GM21619 (cell line): ENCODE results near the gene ATAD3B.
"Not testable (repeated sequence)": the region's sequence is repeated elsewhere in the genome, so short reads cannot be mapped to it uniquely, and the experiment has no call there.

Experiments
- ATAC-seq: cut with Tn5 transposase; IDR thresholded peaks from one replicate; pipeline ENCODE4 v1.9.1; 2021; ENCODE audit not compliant: unreplicated experiment

ATAD3B gene, protein sequence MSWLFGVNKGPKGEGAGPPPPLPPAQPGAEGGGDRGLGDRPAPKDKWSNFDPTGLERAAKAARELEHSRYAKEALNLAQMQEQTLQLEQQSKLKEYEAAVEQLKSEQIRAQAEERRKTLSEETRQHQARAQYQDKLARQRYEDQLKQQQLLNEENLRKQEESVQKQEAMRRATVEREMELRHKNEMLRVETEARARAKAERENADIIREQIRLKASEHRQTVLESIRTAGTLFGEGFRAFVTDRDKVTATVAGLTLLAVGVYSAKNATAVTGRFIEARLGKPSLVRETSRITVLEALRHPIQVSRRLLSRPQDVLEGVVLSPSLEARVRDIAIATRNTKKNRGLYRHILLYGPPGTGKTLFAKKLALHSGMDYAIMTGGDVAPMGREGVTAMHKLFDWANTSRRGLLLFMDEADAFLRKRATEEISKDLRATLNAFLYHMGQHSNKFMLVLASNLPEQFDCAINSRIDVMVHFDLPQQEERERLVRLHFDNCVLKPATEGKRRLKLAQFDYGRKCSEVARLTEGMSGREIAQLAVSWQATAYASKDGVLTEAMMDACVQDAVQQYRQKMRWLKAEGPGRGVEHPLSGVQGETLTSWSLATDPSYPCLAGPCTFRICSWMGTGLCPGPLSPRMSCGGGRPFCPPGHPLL

GRCh38 chr1:1471389-1472052 is at the start of gene ATAD3B:
TSS of gene ATAD3B (plus strand) at chr1:1471765. CDS start at chr1:1471885, 120 bp downstream.
- ATAC-seq = peak; percentile 93

DNA sequence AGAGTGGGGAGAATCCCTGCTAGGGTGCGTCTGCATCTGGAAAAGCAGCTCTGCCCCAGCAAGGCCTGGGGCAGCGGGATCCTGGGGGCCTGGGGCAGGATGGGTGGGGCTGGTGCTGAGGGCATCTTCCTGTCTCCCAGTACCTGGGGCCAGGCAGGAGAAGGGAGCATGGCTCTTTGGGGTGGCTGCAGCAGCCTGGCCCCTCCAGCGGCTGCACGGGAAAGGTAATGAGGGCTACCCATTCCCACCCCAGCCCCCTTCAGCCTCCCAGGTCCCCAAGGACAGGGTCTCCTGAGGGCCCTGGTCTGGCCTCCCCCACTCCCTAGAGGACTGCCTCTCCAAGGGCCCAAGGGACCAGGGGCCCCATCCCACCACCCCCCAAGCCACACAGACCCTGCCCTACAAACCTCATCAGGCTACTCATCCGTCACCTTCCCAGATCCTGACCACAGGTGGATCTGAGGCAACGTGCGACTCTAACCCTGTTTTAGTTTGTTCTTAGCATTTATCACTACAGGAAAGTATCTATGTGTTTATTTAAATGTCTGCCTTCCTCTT is 49.6 kb upstream of the ATAD3B start:
- ATAC-seq = no peak

GRCh38 chr1:1422465-1423244 is 48.9 kb upstream of the ATAD3B start:
- ATAC-seq = no peak

DNA sequence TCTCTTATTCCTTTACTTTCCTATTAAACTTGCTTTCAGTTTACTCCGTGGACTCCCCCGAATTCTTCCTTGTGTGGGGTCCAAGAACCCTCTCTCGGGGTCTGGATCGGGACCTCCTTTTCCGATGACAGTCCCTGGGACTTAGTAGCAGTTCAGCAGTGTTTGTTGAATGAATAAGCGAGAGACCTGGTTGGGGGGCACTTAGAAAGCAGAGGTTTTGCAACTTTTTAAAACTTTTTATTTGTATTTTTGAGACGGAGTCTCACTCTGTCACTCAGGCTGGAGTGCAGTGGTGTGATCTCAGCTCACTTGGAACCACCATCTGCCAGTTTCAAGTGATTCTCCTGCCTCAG is 48.3 kb upstream of the ATAD3B start:
- ATAC-seq = no peak

- ATAC-seq = no peak
These were observed 46.9 kb upstream of the ATAD3B start for GRCh38 chr1:1424707-1425106.

DNA sequence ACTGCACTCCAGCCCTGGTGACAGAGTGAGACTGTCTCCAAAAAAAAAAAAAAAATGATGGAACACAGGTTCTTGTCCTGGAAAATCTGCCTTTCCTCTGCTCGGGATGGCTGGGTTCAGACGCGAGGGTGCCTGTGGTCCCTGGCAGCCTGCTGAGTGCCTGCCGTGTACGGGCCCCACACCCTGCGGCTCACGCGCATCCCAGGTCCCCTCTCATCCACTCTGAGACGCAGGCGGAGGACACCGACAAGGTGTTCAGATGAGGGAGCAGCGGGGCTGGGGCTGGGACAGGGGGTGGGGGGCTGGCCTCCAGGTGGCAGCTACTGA is 46.2 kb upstream of the ATAD3B start:
- ATAC-seq = no peak

DNA sequence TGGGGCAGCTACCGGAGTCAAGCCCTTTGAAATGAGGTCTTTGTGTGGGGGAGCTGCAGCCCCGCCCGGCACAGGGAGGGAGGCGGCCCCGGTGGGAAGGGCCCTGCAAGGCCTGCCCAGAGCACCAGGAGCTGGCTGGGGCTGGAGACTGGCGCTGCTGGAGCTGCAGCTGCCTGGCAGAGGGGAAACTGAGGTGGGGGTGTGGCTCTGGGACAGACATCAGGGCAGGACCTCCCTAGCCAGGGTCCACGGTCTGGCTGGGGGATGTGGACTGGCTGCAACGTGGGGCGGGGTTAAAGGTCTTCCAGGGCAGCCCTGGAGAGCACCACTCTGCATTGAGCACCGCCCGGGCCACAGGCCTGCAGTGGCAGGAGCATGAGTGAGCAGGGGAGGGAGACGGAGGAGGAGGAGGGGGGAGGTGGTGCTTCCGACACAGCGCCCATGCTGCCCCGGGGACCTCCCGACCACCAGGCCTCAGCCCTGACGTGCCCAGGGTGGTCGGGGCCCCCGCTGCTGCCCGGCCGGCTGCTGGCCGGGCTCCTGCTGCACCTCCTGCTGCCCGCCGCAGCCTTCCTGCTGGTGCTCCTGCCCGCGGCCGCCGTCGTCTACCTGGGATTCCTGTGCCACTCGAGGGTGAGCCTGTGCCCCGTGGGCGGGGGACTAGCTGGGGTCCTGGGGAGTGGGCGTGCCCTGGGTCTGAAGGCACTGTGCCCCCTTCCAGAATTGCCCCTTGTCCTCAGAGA is 45.6 kb upstream of the ATAD3B start:
- ATAC-seq = no peak

- no peak for ATAC-seq
These were observed 45.0 kb upstream of the ATAD3B start for GRCh38 chr1:1426496-1427105.

DNA sequence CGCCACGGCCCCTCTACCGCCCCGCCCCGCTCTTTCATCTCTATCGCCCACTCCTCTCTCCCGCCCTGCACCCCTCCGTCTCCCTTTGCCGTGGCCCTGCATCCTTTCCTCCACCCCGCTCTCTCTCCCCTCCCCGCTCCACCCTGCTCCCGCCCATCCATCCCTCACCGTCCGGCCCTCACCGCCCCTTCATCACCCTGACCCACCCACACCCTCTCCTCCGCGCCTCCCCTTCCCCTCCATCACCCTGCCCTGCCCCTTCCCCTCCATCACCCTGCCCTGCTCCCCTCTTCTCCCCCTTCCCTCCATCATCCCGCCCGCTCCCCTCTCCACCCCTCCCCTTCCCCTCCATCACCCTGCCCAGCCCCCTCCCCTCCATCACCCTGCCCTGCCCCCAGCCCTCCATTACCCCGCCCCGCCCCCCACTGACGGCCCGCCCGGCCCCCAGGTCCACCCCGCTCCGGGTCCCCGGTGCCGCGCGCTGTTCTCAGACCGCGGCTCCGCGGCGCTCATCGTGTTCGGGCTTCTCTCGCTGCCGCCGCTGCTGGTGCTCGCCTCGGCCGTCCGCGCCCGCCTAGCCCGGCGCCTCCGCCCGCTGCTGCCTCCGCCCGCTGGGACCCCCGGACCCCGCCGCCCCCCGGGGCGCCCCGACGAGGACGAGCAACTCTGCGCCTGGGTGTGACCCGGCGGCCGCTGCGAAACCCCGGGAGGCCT is 44.3 kb upstream of the ATAD3B start:
- ATAC-seq = no peak

DNA sequence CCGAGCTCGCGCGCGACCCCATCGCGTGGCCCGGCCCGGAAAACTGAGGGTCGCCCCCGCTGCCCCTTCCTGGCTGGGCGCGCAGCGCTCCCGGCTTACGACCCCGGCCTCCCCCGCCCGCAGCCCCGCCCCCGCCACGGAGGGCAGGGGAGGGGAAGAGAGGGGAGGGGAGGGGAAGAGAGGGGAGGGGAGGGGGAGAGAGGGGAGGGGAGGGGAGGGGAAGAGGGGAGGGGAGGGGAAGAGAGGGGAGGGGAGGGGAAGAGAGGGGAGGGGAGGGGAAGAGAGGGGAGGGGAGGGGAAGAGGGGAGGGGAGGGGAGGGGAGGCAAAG is 43.8 kb upstream of the ATAD3B start:
- no peak for ATAC-seq

DNA sequence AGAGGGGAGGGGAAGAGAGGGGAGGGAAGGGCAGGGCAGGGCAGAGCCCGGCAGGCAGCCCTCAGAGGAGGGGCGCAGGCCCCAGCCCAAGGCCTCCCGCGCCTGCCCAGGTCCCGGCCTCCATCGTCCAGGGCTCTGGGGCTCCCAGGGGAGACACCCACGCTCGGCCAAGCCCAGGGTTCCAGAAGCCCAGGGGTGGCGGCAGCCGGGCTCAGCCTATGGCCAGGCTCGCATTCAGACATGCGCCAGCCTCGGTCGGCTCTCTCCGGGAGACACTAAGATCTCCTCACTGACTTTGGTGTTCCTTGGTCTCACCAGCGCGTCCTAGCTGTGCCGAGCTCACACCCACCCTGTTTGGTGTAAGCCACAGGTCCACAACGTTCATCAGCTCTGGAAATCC is 43.4 kb upstream of the ATAD3B start:
- ATAC-seq = no peak

DNA sequence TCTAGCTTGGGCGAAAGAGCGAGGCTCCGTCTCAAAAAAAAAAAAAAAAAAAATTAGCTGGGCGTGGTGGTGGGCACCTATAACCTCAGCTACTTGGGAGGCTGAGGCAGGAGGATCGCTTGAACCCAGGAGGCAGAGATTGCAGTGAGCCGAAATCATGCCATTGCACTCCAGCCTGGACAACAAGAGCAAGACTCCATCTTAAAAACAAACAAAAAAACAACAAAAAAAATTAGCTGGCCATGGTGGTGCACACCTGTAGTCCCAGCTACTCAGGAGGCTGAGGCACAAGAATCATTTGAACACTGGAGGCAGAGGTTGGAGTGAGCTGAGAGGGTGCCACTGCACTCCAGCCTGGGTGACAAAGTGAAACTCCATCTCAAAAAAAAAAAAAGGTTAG is 42.6 kb upstream of the ATAD3B start:
- ATAC-seq = not testable (repeated sequence)

GRCh38 chr1:1429671-1430073 is 41.9 kb upstream of the ATAD3B start:
- ATAC-seq = no peak

DNA sequence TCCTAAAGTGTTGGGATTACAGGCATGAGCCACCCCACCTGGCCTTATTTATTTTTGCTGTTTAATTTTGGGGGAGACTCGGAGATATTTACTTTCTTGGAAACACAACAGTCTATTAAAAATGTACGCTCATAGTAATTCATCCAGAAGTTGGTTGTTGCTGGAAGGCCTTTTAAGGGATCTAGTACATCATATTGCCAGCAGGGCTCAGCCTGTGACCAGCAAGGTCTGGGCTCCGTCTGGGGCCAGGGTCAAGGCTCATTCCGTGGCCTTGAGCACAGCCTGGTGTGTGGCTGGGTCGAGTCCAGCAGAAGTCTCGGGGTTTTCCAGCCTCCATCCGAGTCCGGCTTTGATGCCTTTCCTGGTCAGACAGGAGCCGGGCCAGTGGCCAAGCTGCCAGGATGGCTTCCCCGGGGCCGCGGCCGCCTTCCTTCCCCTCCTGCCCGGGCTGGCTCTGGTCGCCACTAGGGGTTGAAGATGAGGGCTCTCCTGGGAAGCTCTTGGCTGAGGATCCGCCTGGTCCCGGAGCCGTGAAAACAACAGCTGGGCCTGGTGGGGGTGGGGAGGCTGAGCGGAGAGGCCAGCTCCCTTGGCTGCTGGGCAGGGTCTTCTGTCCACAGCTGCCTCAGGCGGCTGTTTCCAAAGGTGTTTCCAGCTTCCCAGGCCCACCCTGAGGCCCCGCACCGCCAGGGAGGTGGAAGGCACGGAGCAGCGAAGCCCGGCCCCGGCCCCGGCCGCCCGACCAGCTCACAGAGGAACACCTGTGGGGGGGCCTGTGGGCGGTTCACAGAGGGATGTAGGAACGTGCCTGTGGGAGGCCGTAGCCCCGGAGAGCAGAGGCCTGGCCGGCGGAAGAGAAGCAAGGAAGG is 41.2 kb upstream of the ATAD3B start:
- no peak for ATAC-seq

DNA sequence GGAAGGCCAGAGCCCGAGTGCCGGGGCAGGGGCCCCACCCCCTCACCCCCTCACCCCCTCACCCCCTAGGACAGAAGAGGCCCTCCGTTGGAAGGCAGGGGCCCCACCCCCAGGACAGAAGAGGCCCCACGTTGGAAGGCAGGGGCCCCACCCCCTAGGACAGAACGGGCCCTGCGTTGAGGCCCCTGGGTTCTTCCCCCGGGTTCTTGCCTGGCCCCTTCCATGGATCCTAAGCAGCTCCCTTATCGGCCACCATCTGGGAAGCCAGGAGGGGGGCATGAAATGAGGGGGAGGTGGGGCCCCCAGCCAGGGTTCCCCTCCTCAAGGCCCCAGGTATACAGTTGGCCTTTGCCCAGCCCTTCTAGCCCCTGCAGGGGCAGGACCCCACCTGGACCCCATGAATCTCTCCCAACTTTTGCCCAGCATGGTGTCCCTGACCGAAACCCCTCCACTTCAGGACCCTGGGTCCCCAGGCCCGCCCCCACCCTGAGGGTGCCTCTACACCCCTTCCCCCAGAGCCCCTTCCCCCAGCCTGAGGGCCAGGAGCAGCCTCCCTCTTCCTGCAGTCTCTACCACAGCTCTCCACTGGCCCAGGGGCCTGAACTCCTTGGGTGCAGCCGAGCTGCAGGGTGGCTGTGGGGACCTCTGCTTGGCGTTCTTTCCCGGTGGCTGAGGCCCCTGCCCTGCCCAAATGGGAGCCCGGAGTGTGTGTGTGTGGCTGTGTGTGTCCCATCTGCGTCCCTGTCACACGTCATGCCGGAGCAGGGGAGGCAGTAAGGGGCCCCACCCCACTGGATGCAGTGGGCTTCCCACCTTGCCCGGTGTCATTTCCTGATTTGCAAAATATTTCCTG is 40.3 kb upstream of the ATAD3B start:
- ATAC-seq = no peak

GRCh38 chr1:1431845-1432273 is 39.7 kb upstream of the ATAD3B start:
- ATAC-seq = no peak

DNA sequence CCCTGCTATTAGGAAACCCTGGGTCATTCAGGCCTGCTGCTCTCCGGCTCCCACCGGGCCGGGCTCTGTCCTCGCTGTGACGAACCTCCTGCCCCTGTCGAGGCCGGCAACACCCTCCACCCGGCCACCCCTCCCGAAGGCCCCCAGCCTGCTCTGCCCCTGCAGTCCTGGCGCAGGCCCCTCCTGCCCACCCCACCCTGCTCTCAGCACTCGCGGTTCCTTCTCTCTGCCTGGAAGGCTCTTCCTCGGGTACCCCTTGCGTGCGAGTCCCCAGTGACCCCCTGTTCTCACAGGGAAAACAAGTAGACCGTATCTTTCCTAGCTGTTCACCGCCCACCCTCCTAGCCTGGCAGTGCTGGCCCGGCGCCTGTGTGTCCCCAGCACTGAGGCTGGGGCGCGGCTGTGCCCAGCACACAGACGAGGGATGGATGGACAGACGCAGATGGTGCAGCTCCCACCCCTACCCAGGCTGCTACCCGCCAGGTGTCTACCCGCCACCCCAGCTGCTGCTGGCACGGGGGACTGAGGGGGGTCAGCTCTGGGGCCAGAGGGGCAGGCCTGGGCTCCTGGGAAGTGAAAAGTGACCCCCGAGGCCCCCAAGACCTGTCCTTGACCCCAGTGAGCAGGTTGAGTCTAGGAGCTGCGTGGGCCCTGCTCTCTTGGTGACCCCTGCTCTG is 39.2 kb upstream of the ATAD3B start:
- ATAC-seq = no peak
